Stimulated activated CD4-positive, alpha-beta T cell treated with anti-CD3 and anti-CD28 coated beads, Interleukin-1b, Interleukin-23, amount 100 ng/mL, for 1 hour (primary cell): ENCODE measurements around the gene CCSAP.
"Not testable (repeated sequence)": the region's sequence is repeated elsewhere in the genome, so short reads cannot be mapped to it uniquely, and the experiment has no call there.

Experiments
- DNase-seq, 2 donors: peaks; one replicate each; pipeline ENCODE4 v3.0.0-alpha.2; 2020; ENCODE audit warnings: low read depth in 2 of 2

CCSAP gene

DNA sequence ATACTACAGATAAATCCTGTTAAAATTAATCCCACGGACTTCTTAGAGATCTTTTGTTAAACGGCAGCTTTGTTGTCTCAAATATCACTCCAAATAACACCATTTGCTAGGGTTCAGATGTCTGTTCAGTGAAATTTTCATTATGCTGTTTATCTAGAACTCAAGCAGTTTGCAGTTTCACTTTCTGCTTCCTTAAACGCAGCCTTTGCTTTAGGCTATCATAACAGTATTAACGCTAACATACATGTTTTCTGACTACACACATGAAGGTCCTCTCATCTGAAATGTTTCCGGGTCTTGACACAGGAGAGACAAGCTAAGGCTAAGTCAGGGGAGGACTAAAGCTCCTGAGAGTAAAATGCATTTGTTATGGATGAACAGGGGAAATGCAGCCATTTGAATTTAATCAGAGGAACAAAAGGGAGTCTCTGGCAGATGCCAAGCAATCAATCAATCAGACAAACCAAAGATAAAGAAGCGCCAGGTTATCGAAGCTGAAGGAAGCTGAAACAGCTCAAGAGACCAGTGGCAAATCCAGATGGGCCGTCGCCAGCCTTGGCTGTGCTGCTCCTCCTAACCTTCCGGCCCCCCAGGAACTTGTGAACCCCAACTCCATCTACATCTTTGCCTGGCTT lies 16.9 kb downstream of the CCSAP start:
- DNase-seq, result no peak

DNA sequence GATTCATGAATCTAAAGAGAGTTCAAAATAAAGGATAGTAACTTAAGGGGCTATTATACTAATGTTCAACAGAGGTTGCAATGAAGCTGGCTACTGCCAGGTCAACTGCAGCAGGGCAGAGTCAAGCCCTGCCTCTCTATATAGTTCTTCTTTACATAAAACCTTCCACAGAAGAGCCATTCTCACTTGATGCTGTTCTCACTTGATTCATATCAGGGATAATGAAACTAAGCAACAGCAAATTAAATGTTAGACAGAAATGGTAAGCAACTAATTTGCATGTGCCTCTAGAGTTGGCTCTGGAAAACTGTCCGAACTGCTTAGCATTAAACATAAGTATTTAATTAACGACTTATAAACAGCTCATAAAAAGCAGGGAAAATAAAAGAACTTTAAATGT lies 17.4 kb downstream of the CCSAP start:
- no peak for DNase-seq

DNA sequence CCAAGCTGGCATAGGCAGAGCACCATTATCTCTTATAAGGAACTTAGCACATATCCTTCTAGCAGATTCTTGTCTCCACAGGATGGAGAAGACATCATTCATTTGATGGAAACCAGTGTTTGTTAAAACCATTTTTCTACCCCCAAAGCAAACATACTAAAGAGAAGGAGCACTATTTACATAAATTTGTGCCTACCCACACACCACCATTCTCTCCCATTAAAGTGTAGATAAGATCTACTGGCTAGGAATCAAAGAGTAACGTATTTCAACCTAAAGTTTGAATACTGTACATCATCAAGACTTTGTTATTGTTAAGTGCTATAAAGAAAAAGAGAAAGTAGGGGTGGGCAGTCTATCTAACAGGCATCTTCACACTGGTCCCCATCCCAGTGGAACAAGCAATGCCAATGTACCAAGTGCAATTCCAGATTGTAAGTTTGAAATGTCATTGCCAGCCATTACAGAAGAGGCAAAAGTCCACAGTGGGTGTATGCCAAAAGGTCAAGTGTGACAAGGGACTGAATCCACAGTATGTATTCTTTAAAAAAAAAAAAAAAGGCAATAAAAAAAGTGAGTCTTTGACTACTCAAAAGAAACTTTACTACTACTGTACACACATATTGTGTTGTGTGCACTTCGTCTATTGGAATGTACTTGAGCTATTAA lies 18.8 kb downstream of the CCSAP start:
- DNase-seq, result no peak

DNA sequence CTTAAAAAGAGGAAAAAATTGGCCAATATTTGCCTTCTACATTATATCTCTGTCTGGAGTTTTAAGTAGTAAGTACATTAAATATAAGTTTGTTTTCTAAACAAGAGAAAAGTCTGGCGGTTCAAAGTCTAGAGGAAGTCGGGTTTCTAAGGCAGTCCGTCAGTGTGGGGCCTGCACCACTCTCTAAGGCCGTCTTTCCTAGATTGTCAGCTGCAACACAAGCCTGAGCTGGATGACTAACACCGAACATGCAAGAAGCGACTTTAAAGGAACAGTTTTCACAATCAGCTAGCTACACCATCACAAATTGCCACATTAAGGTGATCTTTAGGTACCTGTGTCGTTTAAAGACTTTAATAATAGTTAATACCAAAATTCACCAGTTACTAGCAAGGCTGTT lies 19.6 kb downstream of the CCSAP start:
- no peak for DNase-seq

DNA sequence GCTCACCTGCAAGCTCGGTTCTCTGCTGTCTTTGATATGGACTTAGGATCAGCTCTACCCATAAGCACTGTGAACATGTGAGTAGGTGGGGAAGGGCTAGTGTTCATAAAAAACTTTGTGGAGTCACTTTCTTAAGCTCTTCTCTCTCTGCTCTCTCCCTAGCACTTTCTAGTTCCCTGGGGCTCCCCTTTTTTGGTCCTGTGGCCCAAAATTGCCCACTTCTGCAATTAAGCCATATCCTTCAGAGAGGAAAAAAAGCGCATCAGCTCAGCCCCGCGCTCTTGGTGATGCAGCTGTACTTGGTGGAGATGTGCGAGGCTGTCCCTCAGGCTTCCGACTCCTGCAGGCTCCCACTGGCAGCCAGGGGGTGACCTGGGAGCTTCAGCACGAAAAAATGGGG lies 23.4 kb downstream of the CCSAP start:
- no peak for DNase-seq

DNA sequence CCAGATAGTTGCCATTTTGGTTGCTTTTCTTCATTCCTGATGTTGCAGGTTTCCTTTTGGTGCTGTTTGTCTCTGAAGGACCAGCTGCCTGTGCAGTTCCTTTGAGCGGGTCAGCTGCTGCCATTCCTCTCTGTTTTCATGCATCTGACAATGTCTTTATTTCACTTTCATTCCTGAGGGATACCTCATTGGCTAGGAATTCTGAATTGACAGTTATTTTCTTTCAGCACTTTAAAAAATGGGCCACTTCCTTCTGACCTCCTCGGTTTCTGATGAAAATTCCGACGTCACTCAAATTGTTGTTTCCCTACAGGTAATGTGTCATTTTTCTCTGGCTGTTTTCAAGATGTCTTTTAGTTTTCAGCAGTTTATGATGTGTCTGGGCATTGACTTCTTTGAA lies 24.8 kb downstream of the CCSAP start:
- no peak for DNase-seq

DNA sequence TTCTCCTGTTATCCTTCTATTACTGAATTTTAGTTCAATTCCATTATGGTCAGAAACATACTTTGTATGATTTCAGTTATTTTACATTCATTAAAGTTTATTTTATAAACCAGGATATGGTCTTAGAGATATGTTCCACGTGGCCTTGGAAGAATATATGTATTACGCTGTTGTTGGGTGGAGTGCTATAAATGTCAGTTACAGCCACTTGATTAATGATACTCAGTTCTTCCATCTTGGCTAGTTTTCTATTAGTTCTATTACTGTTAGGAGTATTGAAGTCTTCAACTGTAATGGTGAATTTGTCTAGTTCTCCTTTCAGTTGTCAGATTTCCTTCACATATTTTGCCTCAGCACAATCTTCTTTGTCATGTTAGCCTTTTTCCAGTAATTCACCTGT lies 26.7 kb downstream of the CCSAP start:
- no peak for DNase-seq

DNA sequence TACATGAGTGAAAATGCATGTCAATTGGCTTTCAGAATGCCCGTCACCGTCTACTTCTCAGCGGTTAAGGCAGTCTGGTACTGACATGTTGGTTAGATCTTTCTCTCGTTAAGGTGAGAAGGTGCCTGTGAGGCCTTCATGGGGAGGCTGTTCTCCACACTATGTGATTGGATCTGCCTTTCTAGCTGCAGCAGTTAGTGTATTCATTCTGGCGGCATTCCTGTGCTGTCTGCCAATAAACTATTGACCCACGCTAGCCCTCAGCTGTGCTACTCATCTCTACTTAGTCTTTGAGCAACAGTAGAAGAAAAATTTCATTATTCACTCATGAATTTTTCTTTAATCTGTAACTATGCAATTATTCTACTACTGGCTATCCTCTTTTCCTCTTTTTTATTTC lies 32.0 kb downstream of the CCSAP start:
- DNase-seq, result no peak

DNA sequence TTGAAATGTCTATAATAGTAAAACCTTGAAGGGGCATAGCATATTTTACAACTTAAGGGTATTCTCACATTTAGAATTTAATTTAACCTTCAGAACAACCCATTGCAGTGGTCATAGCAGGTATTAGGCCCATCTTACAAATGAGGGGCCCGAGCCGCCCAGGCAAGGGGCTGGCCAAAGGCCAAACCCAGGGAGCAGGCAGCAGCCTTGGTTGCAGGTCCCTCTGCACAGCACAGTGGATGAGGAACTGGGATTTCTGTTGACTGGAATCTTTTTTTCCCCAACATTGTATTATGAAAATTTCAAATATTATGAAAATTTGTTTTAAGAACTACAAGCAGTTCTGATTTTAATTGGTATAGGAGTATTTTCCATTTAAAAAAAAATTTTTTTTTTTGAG lies 33.2 kb downstream of the CCSAP start:
- no peak for DNase-seq

DNA sequence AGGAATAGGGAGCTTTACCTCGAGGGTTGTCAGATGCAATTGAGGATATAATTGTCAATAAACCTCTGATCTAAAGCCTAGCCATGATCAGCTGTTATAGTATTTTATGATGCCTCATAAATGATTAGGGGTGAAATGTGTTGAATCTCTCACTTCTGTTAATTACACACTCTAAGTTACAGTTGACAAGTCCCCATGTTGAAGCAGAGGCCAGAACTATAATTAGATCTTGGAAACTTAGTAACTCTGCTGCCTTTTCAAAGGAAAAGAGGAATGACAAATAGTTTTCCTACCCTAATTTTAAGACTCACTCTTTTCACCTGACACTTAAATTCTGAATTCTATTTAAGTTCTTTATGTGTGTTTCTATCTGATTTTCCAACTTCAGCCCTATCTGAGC lies 33.8 kb downstream of the CCSAP start:
- no peak for DNase-seq

DNA sequence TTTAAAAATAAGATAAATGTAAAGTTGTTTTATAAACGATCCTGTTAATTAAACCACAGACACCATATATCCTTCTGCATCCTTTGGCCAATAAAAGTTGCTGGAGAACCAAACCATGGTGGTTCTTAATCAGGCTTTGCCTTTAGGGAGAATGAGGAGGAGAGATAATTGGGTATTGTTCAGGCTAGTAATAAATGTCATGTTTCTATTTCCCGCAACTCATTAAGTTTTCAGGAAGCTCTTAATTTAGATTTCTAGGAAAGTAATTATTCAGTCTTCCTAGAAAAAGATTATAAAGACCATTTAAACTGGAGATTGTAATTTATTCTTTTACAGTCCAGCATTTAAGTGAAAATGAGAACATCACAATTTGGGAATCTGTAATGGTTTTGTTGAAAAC lies 37.5 kb downstream of the CCSAP start:
- no peak for DNase-seq

DNA sequence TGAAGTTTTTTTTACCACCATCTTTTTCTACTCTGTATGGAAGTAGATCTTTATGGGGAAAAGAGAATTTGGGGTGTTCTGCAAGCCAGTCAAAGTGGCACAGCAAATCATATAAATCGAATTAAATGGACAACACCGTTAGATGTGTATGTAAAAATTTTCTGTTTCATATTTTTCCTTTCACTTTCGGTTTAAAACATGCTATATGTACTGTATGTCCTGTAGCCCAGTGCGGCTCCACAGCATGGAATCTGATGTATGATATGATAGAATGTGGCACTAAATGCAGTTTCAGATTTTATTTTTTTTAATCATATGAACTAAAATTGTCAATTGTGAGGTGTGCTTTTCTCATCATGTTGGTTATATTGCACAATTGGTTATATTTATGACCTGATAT lies 39.0 kb downstream of the CCSAP start:
- DNase-seq, result no peak

DNA sequence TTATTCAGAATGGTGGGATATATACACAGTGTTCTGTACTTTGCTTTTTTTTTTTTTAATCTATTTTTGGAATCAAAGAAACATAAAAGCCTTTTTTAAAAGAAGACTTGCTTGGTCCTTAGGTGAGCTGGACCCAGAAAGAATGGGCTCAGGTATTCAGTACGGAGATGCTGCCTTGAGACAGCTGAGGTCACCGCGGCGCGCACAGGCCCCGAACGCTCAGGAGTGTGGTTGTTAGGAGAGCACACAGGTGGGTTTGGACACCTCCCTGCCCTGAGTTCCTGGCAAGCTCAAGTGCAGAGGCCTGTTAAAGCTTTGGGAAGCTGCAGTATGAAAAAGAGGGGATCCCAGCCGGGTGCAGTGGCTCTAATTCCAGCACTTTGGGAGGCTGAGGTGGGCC lies 40.1 kb downstream of the CCSAP start:
- no peak for DNase-seq

DNA sequence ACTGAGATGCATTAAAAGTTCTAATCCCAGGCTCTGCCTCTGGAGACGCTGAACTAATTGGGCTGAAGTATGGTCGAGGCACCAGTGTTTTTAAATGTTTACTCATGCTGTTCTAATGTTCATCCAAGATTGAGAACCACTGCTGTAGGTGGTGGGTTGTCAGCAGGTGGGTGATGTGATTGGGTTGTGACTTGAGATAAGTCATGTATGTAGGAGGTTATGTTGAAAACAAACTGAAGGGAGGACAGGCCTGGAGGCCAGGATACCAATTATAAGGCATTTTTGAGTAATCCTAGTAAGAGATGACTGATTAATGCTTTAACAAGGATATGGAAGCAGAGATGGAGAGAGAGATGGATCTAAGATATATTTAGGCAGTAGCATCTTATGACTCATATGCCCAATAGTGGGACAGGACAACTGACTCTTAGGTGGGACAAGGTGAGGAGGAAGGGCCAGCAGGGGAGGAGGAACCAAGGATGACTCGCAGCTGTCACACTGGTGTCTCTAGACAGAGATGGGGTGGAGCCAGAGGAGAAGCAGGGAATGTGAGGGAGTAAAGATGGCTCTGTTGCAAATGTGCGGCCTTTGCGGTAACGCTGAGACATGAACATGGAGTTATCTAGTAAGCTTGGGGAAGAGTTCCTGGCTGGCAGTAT lies 42.6 kb downstream of the CCSAP start:
- DNase-seq, result no peak

DNA sequence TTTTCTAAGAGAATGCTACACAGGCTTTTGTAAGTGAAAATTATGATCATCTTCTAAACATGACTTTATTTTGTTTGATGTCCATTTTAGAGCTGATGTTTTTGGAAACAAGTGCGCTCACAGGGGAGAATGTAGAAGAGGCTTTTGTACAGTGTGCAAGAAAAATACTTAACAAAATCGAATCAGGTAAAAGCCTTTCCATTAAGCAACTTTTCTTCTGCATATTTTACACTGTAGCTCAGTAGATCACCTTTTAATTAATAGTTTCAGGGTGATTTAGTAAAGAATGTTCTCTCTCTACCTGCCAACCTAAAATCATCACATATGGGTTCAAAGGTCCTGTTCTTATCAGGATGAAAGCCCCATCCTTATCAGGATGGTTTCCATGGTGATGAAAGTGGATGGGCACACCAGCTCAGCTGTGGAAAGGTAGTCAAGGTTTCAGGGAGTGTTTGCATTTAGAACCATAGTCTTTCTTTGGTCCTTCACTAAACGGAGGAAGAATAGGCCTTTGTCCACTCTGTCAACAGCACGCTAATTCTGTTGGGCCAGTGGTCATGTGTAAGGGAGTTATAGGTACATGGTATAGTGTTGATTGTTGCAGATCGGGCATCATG lies 43.9 kb downstream of the CCSAP start:
- no peak for DNase-seq

DNA sequence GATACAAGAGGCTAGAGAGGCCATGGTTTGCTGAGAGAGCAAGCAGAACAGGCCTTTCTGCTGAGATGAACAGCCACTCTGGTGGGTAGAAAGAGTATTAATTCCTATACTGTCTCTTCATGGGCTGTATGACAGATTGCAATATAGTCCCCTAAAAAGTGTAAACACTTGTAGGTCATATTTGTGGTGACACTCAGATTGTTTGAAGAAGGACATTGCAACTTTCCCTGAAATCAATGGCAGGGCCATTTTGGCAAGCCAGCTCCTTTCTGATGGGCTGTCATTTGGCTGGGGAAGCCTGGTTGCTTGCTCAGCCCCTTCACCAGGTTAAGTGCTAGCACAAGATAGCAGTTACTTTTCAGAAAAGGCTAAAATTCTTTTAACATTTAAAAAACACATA lies 44.4 kb downstream of the CCSAP start:
- no peak for DNase-seq

DNA sequence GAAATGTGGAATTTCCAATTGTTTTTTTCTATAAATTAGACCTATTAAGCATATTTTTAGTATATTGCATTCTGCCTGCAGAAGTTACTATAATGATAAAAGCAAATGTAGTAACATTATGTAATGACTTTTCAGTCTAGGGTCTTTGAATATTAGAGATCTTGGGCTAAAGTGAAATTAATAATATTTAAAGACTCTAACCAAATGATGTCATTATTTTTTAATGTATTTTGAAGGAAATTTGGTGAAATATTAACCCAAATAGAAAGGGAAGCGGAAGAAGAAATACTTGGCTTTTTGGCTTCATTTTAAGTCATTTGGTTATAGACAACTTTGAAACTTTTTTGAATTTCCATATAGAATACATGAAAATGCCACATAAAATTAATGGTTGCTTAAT lies 45.1 kb downstream of the CCSAP start:
- no peak for DNase-seq

DNA sequence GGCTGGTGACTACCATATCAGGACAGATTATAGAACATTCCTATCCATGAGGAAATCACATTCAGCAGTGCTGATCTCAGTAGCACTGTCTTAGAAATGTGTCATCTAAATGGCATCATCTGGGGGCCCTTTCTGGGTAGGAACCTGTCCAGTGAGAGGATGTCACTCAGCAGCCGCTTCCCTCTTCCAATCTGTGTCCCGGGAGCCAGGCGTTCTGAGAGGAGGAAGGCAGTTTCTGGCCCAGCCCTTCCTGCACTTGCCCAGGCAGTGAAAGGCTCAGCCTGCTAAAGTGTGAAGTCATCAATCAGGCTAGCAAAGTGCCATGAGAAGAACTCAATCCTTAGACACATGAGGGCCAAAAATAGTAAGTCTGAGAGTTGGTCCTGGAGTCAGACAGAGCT lies 46.3 kb downstream of the CCSAP start:
- no peak for DNase-seq

DNA sequence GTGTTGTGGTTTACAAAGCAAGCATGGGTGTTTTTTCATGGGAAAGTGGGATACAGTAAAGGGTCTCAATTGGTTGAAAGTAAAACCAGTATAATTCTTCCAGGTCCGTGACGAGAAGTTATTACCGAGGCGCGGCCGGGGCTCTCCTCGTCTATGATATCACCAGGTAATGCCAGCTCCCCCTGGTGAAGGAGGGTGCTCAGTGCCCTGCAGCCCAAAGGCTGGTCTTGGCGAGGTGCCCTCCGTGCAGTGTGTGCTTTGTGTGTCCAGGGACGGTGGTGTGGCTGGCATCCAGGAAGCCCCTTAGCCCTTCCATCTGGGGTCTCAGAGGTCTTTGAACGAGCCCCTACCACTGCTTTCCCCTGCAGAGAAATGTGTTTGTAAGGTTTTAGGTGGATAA lies 47.1 kb downstream of the CCSAP start:
- DNase-seq, result no peak

DNA sequence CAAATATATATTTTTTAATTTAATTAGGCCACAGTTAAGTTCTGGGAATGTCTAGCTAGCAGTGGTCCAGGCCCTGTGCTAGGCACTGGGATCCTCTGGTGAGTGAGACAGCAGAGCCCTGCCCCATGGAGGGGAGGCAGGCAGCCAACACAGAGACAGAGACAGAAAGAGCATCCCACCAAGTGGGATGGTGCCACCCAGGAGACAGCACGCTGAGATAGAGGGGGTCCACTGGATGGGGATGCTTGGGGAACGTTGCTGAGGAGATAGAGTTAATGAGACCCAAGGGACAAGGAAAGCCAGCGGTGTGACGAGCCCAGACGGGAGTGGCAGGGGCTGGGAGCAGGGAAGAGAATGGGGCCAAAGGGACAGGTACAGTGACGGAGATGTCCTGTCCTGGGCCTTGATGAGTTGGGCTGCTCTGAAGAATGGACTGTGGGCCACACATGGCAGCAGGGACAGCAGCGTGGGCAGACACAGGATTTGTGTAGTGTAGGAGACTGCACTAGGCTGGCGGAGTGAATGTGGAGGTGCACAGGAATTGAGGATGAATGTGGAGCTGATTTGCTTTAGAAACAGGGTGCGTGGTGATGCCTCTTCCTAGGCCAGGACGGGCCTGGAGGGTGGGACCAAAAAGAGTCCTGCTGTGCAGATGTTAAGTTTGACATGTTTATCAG lies 49.2 kb downstream of the CCSAP start:
- no peak for DNase-seq

DNA sequence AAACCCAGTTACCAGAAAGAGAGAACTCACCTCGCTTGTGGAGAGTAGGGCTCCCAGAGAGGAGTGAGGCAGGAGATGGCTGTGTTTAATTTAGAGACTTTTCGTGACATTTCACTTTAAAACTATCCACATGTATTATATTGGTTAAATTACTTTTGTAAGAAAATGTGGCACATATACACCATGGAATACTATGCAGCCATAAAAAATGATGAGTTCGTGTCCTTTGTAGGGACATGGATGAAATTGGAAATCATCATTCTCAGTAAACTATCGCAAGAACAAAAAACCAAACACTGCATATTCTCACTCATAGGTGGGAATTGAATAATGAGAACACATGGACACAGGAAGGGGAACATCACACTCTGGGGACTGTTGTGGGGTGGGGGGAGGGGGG lies 51.2 kb downstream of the CCSAP start:
- DNase-seq, result not testable (repeated sequence)

DNA sequence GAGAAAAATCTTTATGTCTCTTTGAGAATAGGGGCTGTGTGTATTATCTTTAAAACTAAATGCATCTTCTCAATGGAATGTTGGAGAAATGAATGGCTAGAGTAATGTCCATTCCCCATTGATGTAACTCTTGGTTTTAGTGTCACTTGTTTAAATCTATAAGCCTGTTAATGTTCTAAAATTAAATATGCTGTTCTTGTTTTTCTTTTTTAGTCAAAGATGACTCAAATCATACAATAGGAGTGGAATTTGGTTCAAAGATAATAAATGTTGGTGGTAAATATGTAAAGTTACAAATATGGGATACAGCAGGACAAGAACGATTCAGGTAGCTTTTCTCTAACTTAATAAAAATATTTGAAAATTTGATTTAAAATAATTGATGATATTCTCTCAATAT lies 54.3 kb downstream of the CCSAP start:
- DNase-seq, result no peak

DNA sequence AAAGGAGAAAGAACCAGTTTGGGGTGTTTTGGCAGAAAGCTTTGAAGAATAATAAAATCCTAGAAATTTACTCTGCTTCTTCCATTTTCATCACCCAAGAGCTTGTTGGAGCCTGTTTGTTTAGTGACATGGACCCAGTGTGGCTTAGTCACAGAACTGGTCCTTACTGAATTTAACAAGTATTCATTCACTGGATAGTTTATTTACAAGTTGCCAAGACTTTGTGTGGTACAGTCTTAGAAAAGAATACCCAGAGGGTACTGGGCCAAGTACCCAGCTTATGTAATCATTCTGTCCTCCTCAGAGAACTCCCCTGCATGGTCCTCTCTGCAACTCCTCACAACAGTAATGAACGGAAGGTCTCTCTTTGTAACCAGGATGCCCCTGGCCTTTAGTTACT lies 55.6 kb downstream of the CCSAP start:
- no peak for DNase-seq
